ENCODE results near the gene RESP18. TPM values are rescaled to one million over a fixed set of nuclear protein-coding genes. Genes with fewer than 3 reads are reported as not detected.
A peak's percentile ranks its signal among the peaks of the same experiment; 100 is the strongest.

The RESP18 gene
- total RNA-seq, 1 experiment from 2014 or later, result not detected

DNA sequence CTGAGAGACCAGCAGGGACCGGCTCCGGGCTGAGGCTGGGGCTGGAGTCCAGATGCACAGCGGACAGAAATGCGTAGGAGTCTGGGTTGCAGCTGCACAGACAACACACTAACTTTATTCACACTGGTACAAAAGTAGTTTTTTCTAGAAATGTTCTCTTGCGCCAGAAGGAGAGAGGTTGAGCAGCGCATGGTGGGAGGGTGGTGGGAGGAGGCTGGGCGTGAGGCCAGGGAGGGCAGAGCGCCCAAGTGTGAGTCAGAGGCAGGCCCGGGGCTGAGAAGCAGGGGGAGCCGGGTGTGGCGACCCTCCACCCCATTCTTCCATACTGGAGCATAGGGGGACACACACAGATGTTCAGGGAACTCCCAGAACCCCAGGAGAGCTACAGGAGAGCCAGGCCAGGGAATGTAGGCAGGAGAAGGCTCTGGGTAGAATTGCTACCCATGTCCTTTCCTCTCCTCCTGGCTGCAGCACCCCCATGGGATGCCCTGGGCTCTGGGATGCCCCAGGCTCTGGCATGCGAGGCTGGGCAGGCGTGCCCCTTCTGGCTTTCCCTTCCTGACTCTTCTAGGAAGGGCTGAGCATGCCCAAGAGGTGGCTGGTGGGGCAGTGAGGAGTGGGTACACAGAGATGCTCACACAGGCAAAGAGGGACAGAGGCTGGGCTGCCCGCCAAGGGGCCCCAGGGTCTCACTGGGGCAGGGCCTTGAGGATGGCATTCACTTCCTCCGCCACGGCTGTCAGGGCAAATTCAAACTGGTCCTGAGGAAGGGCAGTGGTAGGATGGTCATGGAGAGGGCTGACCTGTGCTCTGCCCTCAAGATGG lies 42.8 kb downstream of the RESP18 start:
- DNase-seq (ENCODE audit: low read depth, low spot score), result no peak

More for the DNA sequence above, 42.8 kb downstream of the RESP18 start:
- H3K36me3 ChIP-seq (ENCODE audit: control insufficient read depth in 1 of 2, insufficient read depth in 2 of 2, low read length in 2 of 2), result no peaks in the 10 kb centered on the region
- H3K4me2 ChIP-seq (ENCODE audit: low read length), result peak overlapping the region; percentile 41; the same call in 1 of the 2 replicates
- no TSS peak for BruUV-seq (replicated peaks)
- TF ChIP-seq SP1 (IDR thresholded peaks at IDR 0.05; ENCODE audit: low read depth), result no peak
- TF ChIP-seq, protein P1, sequence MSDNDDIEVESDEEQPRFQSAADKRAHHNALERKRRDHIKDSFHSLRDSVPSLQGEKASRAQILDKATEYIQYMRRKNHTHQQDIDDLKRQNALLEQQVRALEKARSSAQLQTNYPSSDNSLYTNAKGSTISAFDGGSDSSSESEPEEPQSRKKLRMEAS (IDR thresholded peaks at IDR 0.05), result no peak
- no peak for TF ChIP-seq ATF3 (IDR thresholded peaks at IDR 0.05)
- no peak for TF ChIP-seq TCF7L2 (IDR thresholded peaks at IDR 0.05; ENCODE audit: borderline replicate concordance, extremely low read depth, insufficient read depth, insufficient read length)
- TF ChIP-seq ELF1 (IDR thresholded peaks at IDR 0.05; ENCODE audit: borderline replicate concordance, low read depth), result no peak
- TF ChIP-seq CBX3 (IDR thresholded peaks at IDR 0.05; ENCODE audit: low read depth), result no peak
- TF ChIP-seq SRF (IDR thresholded peaks at IDR 0.05; ENCODE audit: low read depth), result no peak
- no peak for TF ChIP-seq EZH2 (IDR thresholded peaks at IDR 0.05)
- TF ChIP-seq RAD21 (IDR thresholded peaks at IDR 0.05; ENCODE audit: low read depth), result no peak
- TF ChIP-seq YY1 (IDR thresholded peaks at IDR 0.05; ENCODE audit: extremely low read depth, insufficient replicate concordance, low read depth, low read length), result no peak
- no peak for TF ChIP-seq ZNF274 (IDR thresholded peaks at IDR 0.05; ENCODE audit: low read depth, low read length)
- TF ChIP-seq FOSL1 (IDR thresholded peaks at IDR 0.05; ENCODE audit: low read depth), result no peak
- TF ChIP-seq, protein P2, sequence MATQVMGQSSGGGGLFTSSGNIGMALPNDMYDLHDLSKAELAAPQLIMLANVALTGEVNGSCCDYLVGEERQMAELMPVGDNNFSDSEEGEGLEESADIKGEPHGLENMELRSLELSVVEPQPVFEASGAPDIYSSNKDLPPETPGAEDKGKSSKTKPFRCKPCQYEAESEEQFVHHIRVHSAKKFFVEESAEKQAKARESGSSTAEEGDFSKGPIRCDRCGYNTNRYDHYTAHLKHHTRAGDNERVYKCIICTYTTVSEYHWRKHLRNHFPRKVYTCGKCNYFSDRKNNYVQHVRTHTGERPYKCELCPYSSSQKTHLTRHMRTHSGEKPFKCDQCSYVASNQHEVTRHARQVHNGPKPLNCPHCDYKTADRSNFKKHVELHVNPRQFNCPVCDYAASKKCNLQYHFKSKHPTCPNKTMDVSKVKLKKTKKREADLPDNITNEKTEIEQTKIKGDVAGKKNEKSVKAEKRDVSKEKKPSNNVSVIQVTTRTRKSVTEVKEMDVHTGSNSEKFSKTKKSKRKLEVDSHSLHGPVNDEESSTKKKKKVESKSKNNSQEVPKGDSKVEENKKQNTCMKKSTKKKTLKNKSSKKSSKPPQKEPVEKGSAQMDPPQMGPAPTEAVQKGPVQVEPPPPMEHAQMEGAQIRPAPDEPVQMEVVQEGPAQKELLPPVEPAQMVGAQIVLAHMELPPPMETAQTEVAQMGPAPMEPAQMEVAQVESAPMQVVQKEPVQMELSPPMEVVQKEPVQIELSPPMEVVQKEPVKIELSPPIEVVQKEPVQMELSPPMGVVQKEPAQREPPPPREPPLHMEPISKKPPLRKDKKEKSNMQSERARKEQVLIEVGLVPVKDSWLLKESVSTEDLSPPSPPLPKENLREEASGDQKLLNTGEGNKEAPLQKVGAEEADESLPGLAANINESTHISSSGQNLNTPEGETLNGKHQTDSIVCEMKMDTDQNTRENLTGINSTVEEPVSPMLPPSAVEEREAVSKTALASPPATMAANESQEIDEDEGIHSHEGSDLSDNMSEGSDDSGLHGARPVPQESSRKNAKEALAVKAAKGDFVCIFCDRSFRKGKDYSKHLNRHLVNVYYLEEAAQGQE (IDR thresholded peaks at IDR 0.05; ENCODE audit: low read depth), result no peak
- TF ChIP-seq EZH2phosphoT487 (IDR thresholded peaks at IDR 0.05; ENCODE audit: borderline replicate concordance), result no peak
- TF ChIP-seq EGR1 (IDR thresholded peaks at IDR 0.05; ENCODE audit: low read depth), result no peak
- H3K27ac ChIP-seq (ENCODE audit: low read depth, low read length), result no peak overlapping the region
- no peaks in the 10 kb centered on the region for H3K9me2 ChIP-seq (ENCODE audit: insufficient read depth)
- no peaks in the 10 kb centered on the region for H4K20me1 ChIP-seq (ENCODE audit: insufficient read depth)
- intact Hi-C loops (cut with micrococcal nuclease), result no loop called here
- ChIA-PET RAD21 (ENCODE audit: low non-redundant PET in 1 of 2, low total read pairs in 2 of 2, uncharacterized antibody in 2 of 2, unreplicated experiment in 2 of 2) (no interaction called here), POLR2A (no interaction called here), CTCF (interaction anchor here (1.0 kb wide), 1 partner anchor 10 kb away, joined by 3 read pairs; the partner anchor contains the start of gene DNAJB2)
- peaks cover 16 to 23% of the 10 kb centered on the region in 2 experiments for H3K4me1 ChIP-seq (ENCODE audit: control insufficient read depth in 1 of 2, insufficient read depth in 2 of 2, low read length in 2 of 2)
- no peak overlapping the region for H3K4me3 ChIP-seq (replicated peaks in 1 of 2; ENCODE audit: low read depth in 1 of 2, low read length in 2 of 2)
- no peak overlapping the region for H3K9ac ChIP-seq (ENCODE audit: low read length)
- no peaks in the 10 kb centered on the region for H3K9me3 ChIP-seq (ENCODE audit: control insufficient read depth in 1 of 2, insufficient read depth in 1 of 2, low read depth in 1 of 2, low read length in 2 of 2)
- ATAC-seq, result no peak
- no peak overlapping the region for H2AFZ ChIP-seq (ENCODE audit: low read depth, low read length, poor library complexity, severe bottlenecking)
- H3K79me2 ChIP-seq (ENCODE audit: insufficient read depth, low read length), result no peaks in the 10 kb centered on the region
- no peaks in the 10 kb centered on the region for H3K27me3 ChIP-seq (ENCODE audit: insufficient read depth, low read length)
